Activated CD8-positive, alpha-beta memory T cell treated with anti-CD3 and anti-CD28 coated beads for 36 hours (primary cell): ENCODE measurements around the gene PPFIA2. TPM values are rescaled to one million over a fixed set of nuclear protein-coding genes. Genes with fewer than 3 reads are reported as not detected.

Experiments used
- CTCF ChIA-PET: fragments of 350-600 bp; sonication (Branson Sonifier 250); formaldehyde crosslinking; loops from one replicate; lab custom pipeline; 2021; ENCODE audit warnings: antibody characterized with exemption; lab: Charles Lee
- POLR2A ChIA-PET: fragments of 350-600 bp; sonication (Branson Sonifier 250); formaldehyde crosslinking; loops from one replicate; lab custom pipeline; 2021; ENCODE audit warnings: antibody characterized with exemption; lab: Charles Lee
- total RNA-seq, 2 experiments: library from RNA; stranded (reverse); gene quantifications; one replicate each; pipeline ENCODE4 v1.2.3, GENCODE V29; 2021

The PPFIA2 gene
- total RNA-seq, 2 experiments from 2014 or later = 0.13 TPM; not detected in 1

DNA sequence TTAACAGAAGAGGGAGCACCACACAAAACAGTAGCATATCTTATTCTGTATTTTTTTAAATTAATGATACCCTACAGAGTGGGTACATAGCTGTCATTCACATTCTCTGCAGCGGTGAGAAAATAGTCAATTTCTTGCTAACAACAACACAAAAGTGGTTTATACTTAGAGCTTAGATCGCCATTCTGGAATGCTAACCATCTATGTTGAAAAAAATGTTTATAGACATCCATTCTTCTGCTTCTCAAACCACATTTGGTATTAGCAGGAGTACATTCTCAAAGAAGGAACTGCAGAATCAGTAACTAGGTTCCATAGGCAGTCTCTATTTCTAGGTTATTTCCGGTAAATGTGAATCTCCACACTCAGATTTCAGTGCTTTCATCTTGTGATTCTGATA is 185.9 kb downstream of the PPFIA2 start:
- ChIA-PET CTCF (no interaction called here), POLR2A (no interaction called here)

DNA sequence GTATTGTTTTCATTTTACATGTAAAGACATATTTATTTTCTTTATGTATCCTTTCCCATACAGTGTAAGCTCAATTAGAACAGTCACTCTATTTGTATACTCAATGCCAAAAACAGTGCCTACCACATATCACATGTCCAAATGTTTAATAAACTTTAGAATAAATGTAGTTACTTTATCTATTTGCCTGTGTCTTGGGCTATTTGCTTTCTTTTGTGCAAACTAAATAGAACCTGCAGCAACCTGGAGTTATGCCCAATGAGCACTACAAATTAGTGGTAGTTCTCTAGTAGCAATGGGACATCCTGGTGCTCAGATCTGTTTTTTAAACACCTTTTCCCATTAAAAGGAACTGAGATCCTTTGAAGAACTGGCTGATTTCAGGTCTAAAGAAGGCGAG is 186.7 kb downstream of the PPFIA2 start:
- ChIA-PET CTCF (no interaction called here), POLR2A (no interaction called here)

DNA sequence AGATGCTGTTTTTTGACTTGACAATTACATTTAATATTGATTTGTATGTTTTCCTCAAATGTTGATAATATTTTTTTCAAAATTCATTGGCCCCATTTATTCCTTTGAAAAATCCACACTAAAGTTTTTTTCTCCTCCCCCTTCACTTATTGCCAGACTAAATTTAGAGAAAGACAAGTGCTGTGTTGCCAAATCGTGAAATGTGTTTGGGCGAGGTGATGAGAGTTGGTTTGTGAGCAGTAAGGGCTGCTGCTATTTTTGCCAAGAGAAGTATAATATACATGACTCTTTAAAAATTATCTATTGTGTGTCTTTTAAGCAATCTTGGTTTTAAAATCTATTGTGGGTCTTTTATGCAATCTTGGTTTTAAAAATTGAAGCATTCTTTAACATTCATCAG is 188.9 kb downstream of the PPFIA2 start:
- POLR2A ChIA-PET = no interaction called here
- CTCF ChIA-PET = no interaction called here

DNA sequence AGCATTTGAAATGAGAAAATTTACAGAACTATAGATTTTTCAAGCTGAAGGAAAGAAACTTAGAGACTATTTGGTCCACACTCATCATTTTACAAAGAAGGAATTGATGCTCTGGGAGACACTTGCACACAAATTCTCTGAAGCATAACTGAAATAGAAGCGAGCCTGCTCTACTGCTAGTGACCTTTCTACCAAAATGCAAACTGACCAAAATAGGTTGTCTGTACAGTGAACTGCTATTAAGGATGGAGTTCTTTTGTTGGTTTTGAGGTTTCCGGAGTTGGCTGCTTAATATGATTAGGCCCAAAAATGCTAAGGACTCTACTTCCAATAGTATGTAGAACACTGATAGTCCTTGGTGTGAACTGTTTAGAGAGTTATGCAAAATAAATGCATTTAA is 194.9 kb downstream of the PPFIA2 start:
- CTCF ChIA-PET = no interaction called here

DNA sequence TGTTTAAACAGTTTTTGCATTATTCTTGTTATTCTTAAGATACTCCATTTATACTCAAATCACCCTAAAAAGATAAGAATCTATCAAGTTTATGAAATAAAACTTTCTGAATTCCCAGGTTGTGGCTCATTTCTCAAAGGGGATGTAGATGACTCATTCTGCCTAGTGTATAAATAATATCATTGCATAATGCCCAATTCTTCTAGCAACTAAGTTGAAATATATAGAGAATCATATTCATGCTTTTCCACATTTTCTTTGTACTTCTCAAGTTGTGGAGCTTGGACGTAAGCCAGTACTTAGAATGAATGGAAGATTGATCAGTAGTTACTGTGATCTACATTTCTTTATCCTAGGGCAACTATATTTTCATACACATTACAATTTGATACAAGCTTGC is 201.1 kb downstream of the PPFIA2 start:
- ChIA-PET POLR2A (no interaction called here), CTCF (no interaction called here)

More for the DNA sequence above, 194.9 kb downstream of the PPFIA2 start:
- POLR2A ChIA-PET = no interaction called here

DNA sequence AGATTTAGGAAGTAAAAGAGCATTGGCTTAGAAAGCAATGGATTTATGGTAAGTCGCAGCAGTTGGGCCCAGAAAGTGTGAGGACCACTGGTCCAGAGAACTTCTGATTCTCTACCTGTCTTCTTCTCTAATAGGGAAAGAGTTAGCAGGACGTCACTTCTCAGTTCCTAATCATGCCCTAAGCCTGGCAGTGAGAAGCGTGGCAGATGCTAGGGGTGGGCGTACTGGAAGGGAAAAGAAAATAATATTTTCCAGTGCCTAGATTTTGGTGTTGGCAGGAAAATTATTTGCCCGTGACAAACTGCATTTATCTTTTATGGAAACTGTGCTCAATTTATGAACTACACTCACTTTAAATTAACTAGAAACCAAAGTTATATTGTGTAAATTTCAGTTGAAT is 212.3 kb downstream of the PPFIA2 start:
- CTCF ChIA-PET = no interaction called here
- POLR2A ChIA-PET = no interaction called here

DNA sequence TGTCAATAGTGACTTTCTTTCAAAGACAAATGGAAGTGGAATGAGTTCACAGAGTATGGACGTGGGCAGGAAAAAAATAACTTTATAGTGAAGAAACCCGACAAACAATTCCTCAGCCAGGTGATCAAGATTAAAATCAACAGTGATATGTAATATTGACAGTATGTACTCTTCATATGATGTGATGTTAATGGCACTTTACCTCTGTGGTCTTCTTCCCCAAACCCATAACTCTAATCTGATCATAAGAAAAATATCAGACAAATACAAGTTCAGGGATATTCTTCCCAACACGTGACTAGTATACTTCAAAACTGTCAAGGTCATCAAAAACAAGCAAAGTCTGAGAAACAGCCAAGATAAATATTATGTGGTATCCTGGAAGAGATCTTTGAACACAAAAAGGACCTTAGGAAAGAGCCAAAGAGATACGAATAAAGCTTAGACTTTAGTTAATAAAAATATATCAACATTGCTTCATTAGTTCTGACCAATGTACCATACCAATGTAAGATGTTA is 215.5 kb downstream of the PPFIA2 start:
- CTCF ChIA-PET = no interaction called here
- POLR2A ChIA-PET = no interaction called here

DNA sequence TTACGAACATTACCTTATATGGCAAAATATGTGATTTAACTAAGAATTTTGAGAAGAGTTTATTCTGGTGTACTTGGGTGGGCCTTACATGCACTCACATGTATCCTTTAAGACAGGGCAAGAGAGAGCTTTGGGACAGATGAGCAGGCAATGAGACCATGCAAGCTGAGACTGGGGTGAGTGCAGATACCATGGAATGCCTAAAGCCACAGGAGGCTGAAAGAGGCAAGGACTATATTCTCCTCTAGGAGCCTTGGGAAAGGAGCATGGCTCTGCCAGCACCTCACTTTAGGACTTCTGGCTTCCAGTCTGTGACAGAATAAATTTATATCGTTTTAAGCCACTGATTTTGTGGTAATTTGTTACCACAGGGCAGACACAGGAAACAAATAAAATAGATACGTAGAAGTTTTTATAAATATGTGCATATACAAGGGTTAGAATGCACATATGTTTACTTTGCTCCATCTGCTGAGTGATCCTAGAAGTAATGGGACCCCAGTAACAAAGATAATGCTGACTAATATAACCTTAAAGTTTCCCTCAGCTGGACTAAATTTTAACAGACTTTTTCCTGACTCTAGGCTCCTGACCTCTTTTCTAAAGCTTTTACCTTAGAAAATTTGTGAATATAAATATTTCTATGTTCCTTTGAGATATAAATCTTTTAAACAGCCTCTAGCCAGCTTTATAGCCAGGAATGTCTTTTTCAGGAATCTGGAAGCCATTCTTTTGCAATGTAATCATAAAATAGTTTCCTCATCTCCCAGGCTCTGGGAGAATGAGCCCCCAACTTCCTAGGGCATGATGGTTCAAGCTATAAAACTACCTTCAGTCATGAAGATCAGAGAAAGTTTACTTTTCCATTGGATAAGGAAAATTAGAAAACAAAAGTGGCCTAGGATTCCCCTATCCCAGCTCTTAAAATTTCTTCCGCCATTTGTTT is 216.8 kb downstream of the PPFIA2 start:
- POLR2A ChIA-PET = interaction anchor here (0.6 kb wide), 1 partner anchor 719 kb away, joined by 3 read pairs; no protein-coding TSS in a partner anchor

DNA sequence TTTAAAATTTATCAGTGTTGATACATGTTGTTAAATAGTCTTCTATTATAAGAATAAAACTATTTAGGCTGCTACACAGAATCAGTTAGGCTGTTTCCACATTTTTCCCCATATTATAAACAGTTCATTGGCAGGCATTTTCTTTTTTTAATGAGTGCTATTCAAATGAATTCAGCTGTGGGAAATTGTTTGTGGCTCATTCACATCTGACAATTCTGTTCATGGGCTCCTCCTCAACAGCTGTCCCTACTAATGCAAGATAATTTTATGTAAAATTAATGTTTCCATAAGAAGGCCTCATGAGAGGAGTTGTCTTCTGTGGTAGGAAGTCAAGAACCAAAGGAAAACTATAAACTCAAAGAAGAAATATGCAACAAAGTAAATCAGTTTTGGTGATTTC is 218.0 kb downstream of the PPFIA2 start:
- CTCF ChIA-PET = no interaction called here
- POLR2A ChIA-PET = no interaction called here

More for the DNA sequence above, 216.8 kb downstream of the PPFIA2 start:
- CTCF ChIA-PET = no interaction called here

DNA sequence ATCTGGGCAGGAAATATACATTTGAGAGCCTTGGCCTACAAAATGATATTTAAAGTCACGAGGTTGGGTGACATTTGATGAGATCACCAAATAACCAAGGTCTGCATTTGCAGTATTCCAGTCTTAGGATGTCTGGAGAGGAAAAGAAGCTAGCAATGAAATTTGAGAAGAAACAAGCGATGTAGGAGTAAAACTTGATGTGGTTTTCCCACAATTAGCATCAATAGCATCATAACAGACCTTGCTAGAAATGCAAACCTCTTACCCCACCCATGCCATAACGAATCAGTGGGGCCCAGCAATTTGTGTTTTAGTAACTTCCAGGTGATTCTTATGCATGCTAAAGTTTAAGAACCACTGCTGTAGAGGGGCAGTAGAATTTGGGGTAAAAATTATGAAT is 219.9 kb downstream of the PPFIA2 start:
- CTCF ChIA-PET = no interaction called here
- POLR2A ChIA-PET = no interaction called here

DNA sequence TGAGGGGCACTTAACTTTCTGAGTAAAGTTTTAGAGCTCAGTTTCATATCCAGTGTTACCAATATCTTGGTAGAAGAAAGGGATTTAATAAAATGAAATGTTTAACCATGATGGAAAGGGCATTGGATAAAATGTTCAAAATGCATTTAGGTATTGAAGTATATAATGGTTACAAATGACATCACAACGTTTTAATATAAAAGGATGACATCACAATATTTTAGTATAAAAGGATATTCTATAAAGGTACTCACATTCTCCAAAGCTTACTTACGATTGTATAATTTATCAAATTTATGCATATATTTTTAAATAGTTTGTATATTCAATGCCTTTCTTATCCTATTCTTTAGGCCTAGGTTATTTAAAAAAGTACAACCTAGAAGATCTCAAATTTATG is 226.1 kb downstream of the PPFIA2 start:
- ChIA-PET POLR2A (no interaction called here), CTCF (no interaction called here)

DNA sequence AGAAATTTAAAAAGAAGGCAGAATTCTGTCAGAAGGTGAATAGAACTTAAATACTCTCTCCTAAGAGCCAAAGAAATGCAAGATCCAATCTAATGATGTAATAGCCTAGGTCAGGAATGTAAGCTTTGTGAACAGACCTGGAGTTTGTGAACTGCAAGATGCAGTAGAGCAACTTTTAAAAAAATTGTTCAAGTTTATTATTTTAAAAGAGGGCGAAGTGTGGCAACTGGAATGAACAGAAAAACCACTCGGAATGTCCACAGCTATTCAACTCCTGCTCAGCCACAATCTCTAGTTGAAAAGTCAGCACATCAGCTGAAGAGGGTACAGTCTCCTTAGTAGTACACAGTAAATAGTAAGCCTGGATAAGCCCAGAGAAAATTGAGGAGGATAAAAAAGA is 228.8 kb downstream of the PPFIA2 start:
- ChIA-PET CTCF (no interaction called here), POLR2A (no interaction called here)

DNA sequence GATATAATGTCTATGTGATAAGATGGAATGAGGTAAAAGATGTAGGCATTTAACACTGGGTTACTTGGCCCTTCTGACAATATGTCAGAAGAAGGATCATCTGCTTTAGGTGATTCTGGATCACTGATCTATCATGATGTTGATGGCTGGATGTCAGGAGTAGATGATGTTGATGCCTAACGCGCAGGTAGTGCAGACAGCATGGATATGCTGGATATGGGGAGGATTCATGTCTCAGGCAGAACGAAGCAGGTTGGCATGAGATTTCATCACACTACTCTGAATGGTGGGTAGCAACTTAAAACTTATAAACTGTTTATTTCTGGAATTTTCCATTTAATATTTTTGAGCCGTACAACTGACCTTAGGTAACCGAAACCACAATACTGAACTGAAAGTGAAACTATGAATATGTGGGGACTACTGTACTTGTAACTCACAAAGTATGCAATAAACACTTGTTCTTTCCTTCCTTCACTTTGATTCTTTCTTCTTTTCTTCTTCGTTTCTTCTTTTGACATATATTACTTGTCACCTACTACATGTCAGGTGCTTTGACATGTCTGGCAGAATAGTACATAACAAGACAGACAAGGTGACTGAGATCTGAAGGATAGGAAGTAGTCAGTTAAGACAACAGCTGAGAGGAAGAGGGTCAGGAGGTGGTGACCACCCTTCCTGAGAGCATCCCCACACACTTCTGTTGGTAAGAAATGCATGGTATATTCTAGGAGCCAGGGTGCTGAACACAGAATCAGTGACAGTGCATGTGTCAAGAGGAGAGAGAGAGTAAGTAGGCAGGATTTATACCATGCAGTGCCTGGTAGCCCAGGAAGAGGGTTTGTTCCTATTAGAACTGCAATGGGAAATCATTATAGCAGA is 238.8 kb downstream of the PPFIA2 start:
- ChIA-PET CTCF (no interaction called here), POLR2A (no interaction called here)

DNA sequence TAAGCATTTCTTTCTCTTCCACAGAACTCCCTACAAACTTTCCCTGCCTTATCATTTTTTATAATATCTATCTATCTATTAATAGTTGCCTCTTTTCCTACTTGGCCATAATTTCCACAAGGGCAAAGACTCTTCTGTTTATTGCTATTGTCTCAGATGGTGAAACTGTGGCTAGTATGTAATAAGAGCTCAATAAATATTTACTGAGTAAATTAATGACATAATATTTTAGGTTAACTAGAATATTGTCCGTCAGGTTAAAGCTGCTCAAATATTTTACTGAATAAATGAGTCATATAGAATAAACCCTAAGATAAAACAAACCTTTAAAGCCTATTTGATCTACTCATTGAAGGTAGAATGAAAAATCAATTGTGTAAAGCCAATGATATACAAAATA is 240.5 kb downstream of the PPFIA2 start:
- CTCF ChIA-PET = no interaction called here
- POLR2A ChIA-PET = no interaction called here

DNA sequence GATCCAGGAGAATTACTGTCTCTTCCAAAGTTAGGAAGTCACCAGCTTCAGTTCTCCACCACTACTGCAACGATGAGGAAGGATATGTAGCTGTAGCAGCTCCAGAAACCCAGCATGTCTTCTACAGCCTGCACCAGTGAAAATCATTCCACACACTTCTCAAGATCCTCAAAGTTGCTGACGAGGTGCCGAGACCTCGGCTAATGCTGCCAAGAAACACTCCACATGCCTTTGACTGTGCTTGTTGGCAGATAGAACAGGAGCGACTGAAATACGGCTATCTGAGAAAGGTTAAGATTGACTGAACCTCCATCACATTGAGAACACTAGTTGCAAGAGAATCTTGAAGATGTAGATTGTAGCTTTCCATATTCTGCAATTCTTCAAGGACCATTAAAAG is 241.9 kb downstream of the PPFIA2 start:
- ChIA-PET CTCF (no interaction called here), POLR2A (no interaction called here)

DNA sequence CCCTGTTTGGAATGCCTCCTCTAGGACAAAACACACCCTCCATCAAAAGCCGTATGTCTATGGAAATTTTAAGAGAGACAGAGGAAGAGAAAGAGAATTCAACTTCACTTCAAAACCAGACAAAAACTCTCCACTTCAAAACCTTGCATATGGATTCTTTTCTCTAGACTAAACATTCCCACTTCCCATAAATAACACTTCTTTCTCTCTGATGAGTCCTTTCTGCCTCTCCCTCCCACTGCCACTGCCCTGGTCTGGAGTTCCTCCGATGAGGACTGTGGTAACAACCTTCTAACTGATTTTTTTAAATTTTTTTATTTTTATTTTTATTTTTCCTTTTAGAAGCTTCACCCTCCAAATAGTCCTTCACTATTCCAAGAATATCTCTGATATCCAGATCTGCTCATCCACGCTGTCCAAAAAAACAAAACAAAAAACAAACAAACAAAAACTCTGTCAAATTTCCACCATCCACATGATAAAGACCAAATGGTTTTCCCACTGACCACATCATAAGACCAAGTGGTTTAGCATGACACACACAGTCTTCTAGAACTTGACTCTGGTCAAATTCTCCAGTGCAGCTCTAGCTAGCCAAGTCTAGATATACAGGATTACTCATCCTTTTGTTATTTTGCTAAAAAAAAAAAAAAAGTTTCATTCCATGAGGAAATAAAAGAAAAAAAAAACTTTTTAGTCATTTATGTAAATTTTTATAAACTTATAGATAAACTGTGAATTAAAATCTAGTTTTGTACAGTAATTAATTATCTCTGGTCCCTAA is 256.0 kb downstream of the PPFIA2 start:
- CTCF ChIA-PET = no interaction called here
- POLR2A ChIA-PET = no interaction called here

DNA sequence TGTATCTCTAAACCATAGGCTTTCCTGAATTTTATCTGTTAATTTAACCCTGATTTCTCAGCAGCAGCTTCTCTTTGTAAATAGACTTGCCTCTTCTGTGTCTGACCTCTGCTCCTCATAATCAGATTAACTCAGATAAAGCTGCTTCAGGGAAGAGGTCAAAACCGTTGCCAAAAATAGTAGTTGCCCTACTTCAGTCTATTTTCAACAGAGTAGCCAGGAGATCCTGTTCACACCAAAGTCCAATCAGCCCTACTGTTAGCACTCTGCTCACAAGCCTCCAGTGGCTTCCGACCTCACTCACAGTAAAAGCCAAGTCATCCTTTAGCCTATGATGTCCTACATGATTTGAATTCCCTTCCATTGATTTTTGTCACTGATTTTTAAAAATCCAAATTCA is 258.4 kb downstream of the PPFIA2 start:
- CTCF ChIA-PET = no interaction called here
- POLR2A ChIA-PET = no interaction called here

DNA sequence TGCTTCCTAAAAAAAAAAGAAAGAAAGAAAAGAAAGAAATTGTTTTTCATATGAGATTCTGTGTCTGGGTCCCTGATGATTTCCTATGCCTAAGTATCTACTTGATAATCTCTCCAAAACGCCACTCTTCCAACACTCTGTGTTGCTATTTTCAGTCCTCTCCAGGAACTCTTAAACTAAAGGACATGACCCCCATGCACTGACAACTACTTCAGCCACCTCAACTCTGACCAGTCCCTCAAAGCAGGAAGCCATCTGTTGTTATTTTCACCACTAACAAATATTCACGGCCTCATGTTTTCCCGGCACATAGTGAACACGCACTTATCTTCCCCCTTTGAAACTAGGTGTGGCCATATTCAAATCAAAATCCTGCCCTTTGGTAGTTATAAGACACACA is 259.3 kb downstream of the PPFIA2 start:
- CTCF ChIA-PET = no interaction called here
- POLR2A ChIA-PET = no interaction called here

DNA sequence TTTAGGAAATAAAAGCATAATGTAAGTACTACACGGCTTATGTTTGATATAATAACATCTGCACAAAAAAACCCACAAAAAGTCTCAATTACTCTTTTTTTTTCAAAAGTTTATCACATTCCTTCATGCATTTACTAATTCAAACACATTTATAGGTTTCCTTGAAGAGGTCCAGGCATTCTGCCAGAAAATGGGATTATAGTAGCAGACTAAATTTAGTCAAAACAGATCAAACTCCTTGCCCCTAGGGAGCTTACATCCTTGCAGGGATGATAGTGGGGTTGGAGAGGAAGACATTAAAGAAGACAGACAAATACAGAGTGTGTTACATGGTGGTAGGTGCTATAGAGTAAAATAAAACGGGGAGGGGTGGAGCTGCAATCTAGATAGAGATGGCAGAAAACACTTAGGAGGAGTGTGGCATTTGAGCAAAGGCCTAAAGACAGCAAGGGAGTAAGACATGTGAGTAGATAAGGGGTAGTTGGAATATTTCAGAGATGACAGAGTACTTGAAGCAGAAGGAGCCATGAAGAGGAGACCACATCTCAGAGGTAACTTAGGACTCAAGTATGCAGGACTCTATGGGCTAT is 266.9 kb downstream of the PPFIA2 start:
- CTCF ChIA-PET = no interaction called here
- POLR2A ChIA-PET = no interaction called here
